ENCODE measurements around the gene GDPD3. TPM values are rescaled to one million over a fixed set of nuclear protein-coding genes. Genes with fewer than 3 reads are reported as not detected.

The GDPD3 gene
- polyA plus RNA-seq, 1 donor, result 8.5 TPM

Other genes starting within 250 kb of the GDPD3 start
- 3.3 TPM for gene SEZ6L2, start 214.0 kb downstream of the GDPD3 start, polyA plus RNA-seq (ENCODE audit: insufficient read length)
- gene ASPHD1, start 213.0 kb downstream of the GDPD3 start, polyA plus RNA-seq (ENCODE audit: insufficient read length), result 1.0 TPM
- 14.0 TPM for gene KCTD13, start 187.3 kb downstream of the GDPD3 start, polyA plus RNA-seq (ENCODE audit: insufficient read length)
- gene TMEM219, start 151.5 kb downstream of the GDPD3 start, polyA plus RNA-seq (ENCODE audit: insufficient read length), result 61.2 TPM
- 36.0 TPM for gene TAOK2, start 139.7 kb downstream of the GDPD3 start, polyA plus RNA-seq (ENCODE audit: insufficient read length)
- gene HIRIP3, start 117.9 kb downstream of the GDPD3 start, polyA plus RNA-seq (ENCODE audit: insufficient read length), result 16.4 TPM
- gene INO80E, start 117.3 kb downstream of the GDPD3 start, polyA plus RNA-seq (ENCODE audit: insufficient read length), result 43.7 TPM
- gene DOC2A, start 102.5 kb downstream of the GDPD3 start, polyA plus RNA-seq (ENCODE audit: insufficient read length), result 1.4 TPM
- not detected for gene C16orf92, start 90.3 kb downstream of the GDPD3 start, polyA plus RNA-seq (ENCODE audit: insufficient read length)
- gene TLCD3B, start 82.3 kb downstream of the GDPD3 start, polyA plus RNA-seq (ENCODE audit: insufficient read length), result 1.6 TPM
- 2,997 TPM for gene ALDOA, start 47.8 kb downstream of the GDPD3 start, polyA plus RNA-seq (ENCODE audit: insufficient read length)
- gene PPP4C, start 37.5 kb downstream of the GDPD3 start, polyA plus RNA-seq (ENCODE audit: insufficient read length), result 64.3 TPM
- gene TBX6, start 21.6 kb downstream of the GDPD3 start, polyA plus RNA-seq (ENCODE audit: insufficient read length), result 0.77 TPM
- gene YPEL3, start 17.3 kb downstream of the GDPD3 start, polyA plus RNA-seq (ENCODE audit: insufficient read length), result 42.8 TPM
- gene MAPK3, start 9.7 kb upstream of the GDPD3 start, polyA plus RNA-seq (ENCODE audit: insufficient read length), result 58.1 TPM
- gene CORO1A, start 70.1 kb upstream of the GDPD3 start, polyA plus RNA-seq (ENCODE audit: insufficient read length), result 16.8 TPM
- 24.3 TPM for gene BOLA2B, start 80.1 kb upstream of the GDPD3 start, polyA plus RNA-seq (ENCODE audit: insufficient read length)
- gene SLX1A, start 80.3 kb upstream of the GDPD3 start, polyA plus RNA-seq (ENCODE audit: insufficient read length), result 17.2 TPM
- gene SULT1A3, start 85.7 kb upstream of the GDPD3 start, polyA plus RNA-seq (ENCODE audit: insufficient read length), result 4.5 TPM
- gene NPIPB13, start 134.9 kb upstream of the GDPD3 start, polyA plus RNA-seq (ENCODE audit: insufficient read length), result 15.5 TPM
- 34.3 TPM for gene CD2BP2, start 241.8 kb upstream of the GDPD3 start, polyA plus RNA-seq (ENCODE audit: insufficient read length)